HepG2 (cell line): Measurements from ENCODE around the gene TCF20.

Experiments
- CBX5 ChIP-seq: sonication (generic); formaldehyde crosslinking; IDR thresholded peaks from 2 replicates; pipeline ENCODE4 v1.4.0; 2020; ENCODE audit warnings: missing genetic modification reagents, borderline replicate concordance
- CHD4 ChIP-seq: fragments of 200-600 bp; sonication (generic); IDR thresholded peaks from 2 replicates; pipeline ENCODE4 v1.7.0; 2017; ENCODE audit warnings: mild to moderate bottlenecking, low read length, borderline replicate concordance
- CTCF ChIP-seq: sonication (generic); formaldehyde crosslinking; IDR thresholded peaks from 2 replicates; pipeline ENCODE4 v1.5.0; 2020; ENCODE audit warnings: mild to moderate bottlenecking, missing genetic modification reagents, moderate library complexity
- EP300 ChIP-seq, 3 experiments: sonication (generic) in 1 of 3; formaldehyde crosslinking in 1 of 3; IDR thresholded peaks; 2 replicates each; pipeline versions ENCODE4 v1.5.1 to v1.6.1; 2011 to 2020; ENCODE audit warnings: low read depth in 2 of 3, low read length in 2 of 3, borderline replicate concordance in 1 of 3, improper control_type of control experiment in 1 of 3, mild to moderate bottlenecking in 1 of 3, missing genetic modification reagents in 1 of 3, moderate library complexity in 1 of 3
- EZH2 ChIP-seq: conservative IDR thresholded peaks from 2 replicates; pipeline ENCODE4 v1.6.1; 2012; ENCODE audit warnings: mild to moderate bottlenecking, low read depth, low read length, moderate library complexity
- KDM1A ChIP-seq: IDR thresholded peaks from 2 replicates; pipeline ENCODE4 v1.6.1; 2016; ENCODE audit warnings: missing compliant biosample characterization
- MAX ChIP-seq: IDR thresholded peaks from 2 replicates; pipeline ENCODE4 v1.6.1; 2012; ENCODE audit warnings: inconsistent platforms
- TCF7 ChIP-seq: sonication (generic); IDR thresholded peaks from 2 replicates; pipeline ENCODE4 v1.6.1; 2016; ENCODE audit warnings: antibody characterized with exemption, low read depth
- TCF7L2 ChIP-seq: IDR thresholded peaks from 2 replicates; pipeline ENCODE4 v1.6.1; 2011; ENCODE audit warnings: mild to moderate bottlenecking, low read depth, low read length, moderate library complexity
- ZBTB42 ChIP-seq: sonication (generic); formaldehyde crosslinking; IDR thresholded peaks from 2 replicates; pipeline ENCODE4 v1.5.0; 2020; ENCODE audit warnings: mild to moderate bottlenecking, missing genetic modification reagents
- ZKSCAN8 ChIP-seq: IDR thresholded peaks from 2 replicates; pipeline ENCODE4 v1.6.1; 2016; ENCODE audit warnings: borderline replicate concordance, missing genetic modification reagents, missing compliant biosample characterization
- TF ChIP-seq, protein P1 (sequence below): sonication (generic); formaldehyde crosslinking; IDR thresholded peaks from 2 replicates; pipeline ENCODE4 v1.4.0; 2020; ENCODE audit warnings: low read depth, mild to moderate bottlenecking, missing genetic modification reagents

- TF ChIP-seq CBX5 (no peak), KDM1A (CRISPR knock-in tag) (no peak), ZBTB42 (no peak), MAX (no peak), CHD4 (no peak), EZH2 (no peak), ZKSCAN8 (CRISPR knock-in tag) (no peak), CTCF (CRISPR knock-in tag) (no peak), TCF7L2 (no peak), EP300 (IDR thresholded peaks at IDR 0.05; ENCODE audit: low read depth in 2 of 2, low read length in 2 of 2) (no peak), EP300 (CRISPR knock-in tag; IDR thresholded peaks at IDR 0.05; ENCODE audit: borderline replicate concordance) (no peak), TCF7 (no peak)
- TF ChIP-seq, protein P1, sequence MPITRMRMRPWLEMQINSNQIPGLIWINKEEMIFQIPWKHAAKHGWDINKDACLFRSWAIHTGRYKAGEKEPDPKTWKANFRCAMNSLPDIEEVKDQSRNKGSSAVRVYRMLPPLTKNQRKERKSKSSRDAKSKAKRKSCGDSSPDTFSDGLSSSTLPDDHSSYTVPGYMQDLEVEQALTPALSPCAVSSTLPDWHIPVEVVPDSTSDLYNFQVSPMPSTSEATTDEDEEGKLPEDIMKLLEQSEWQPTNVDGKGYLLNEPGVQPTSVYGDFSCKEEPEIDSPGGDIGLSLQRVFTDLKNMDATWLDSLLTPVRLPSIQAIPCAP: no peak
Observed at GRCh38 chr22:42282943-42283277, 12.5 kb upstream of the TCF20 start.
